ENCODE measurements around the gene LTA4H. TPM values are rescaled to one million over a fixed set of nuclear protein-coding genes. Genes with fewer than 3 reads are reported as not detected.

The LTA4H gene
- total and polyA plus RNA-seq, 4 donors: 145 to 262 (median 172) TPM

DNA sequence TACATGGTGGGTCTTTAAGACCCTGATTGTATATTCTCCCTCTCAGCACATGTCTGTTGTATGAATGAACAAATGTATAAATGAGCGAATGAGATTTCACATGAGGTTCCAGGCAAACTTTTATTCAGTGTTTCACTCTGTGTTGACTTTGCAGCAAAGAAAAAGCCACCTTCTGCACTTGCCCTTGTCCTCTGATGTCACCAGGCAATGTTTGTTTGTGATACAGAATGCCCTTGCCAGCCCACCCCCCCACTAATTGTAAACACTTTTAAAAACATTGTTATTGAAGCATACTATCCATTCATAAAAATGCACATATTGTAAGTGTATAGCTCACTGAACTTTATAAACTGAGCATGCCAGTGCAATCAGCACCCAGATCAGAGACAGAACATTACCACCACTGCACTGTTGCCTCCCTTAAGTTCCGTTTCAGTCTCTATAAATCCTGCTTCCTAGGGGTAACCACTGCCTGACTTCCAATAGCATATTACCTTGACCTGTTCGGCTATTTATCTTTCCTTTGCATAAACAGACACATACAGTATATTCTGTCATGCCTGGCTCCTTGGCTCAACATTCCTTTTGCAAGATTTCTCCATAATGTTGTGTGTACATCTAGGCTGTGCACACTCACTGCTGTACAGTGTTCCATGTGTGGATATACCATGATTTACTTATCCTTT, 11.3 kb upstream of the LTA4H start:
- 65 to 72% methylated on average over 3 of the region's 3 CpGs for WGBS, 2 donors
- peak in 1 of 3 donors; percentile 21 for DNase-seq
- Histone ChIP-seq H3K36me3 (ENCODE audit: control insufficient read depth in 4 of 4, insufficient read depth in 4 of 4, low read length in 4 of 4) (no peaks in the 10 kb centered on the region), H3K4me3 (no peak overlapping the region), H3K9ac (ENCODE audit: insufficient read depth in 1 of 2, low read length in 2 of 2) (no peak overlapping the region), H3K27me3 (ENCODE audit: control insufficient read depth in 3 of 3, insufficient read depth in 3 of 3, low read length in 2 of 3) (no peaks in the 10 kb centered on the region), H3K4me1 (ENCODE audit: control insufficient read depth in 5 of 5, insufficient read depth in 5 of 5, low read length in 5 of 5) (peaks cover 0 to 19% (median 13%) of the 10 kb centered on the region in 5 donors), H3K9me3 (ENCODE audit: control insufficient read depth in 4 of 4, insufficient read depth in 3 of 4, low read length in 3 of 4) (no peaks in the 10 kb centered on the region), H3K27ac (ENCODE audit: low read depth in 1 of 2, low read length in 1 of 2) (peak overlapping the region in 1 of 2 donors; percentile 92)
- ATAC-seq (ENCODE audit: insufficient read depth, low FRiP score): no peak
- TF ChIP-seq, protein P1, sequence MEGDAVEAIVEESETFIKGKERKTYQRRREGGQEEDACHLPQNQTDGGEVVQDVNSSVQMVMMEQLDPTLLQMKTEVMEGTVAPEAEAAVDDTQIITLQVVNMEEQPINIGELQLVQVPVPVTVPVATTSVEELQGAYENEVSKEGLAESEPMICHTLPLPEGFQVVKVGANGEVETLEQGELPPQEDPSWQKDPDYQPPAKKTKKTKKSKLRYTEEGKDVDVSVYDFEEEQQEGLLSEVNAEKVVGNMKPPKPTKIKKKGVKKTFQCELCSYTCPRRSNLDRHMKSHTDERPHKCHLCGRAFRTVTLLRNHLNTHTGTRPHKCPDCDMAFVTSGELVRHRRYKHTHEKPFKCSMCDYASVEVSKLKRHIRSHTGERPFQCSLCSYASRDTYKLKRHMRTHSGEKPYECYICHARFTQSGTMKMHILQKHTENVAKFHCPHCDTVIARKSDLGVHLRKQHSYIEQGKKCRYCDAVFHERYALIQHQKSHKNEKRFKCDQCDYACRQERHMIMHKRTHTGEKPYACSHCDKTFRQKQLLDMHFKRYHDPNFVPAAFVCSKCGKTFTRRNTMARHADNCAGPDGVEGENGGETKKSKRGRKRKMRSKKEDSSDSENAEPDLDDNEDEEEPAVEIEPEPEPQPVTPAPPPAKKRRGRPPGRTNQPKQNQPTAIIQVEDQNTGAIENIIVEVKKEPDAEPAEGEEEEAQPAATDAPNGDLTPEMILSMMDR (IDR thresholded peaks at IDR 0.05; ENCODE audit: control extremely low read depth, extremely low read depth): no peak

DNA sequence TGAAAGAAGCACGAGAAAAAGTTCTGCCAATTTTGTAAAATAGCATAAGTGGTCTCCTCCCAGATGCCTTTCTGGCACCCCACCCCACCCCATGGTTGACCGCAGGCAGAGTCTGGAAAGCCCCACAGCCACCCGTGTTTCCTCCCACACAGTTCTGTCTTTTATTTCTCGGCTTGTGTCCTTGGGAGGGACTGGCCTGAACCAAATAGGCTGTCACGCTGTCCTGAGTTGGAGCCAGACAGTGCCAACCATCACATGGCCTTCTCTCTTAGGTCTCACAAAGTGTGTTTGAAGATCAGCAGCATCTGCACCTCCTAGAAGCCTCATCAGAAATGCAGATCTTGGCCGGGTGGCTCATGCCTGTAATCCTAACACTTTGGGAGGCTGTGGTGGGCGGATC, 10.2 kb upstream of the LTA4H start:
- 68 to 70% methylated on average over 7 of the region's 7 CpGs for WGBS, 2 donors
- no peaks in the 10 kb centered on the region for H3K36me3 ChIP-seq (ENCODE audit: control insufficient read depth in 4 of 4, insufficient read depth in 4 of 4, low read length in 4 of 4)
- H3K27me3 ChIP-seq (ENCODE audit: control insufficient read depth in 3 of 3, insufficient read depth in 3 of 3, low read length in 2 of 3): no peaks in the 10 kb centered on the region
- H3K4me3 ChIP-seq: no peak overlapping the region
- no peaks in the 10 kb centered on the region for H3K9me3 ChIP-seq (ENCODE audit: control insufficient read depth in 4 of 4, insufficient read depth in 3 of 4, low read length in 3 of 4)
- no peak overlapping the region for H3K9ac ChIP-seq (ENCODE audit: insufficient read depth in 1 of 2, low read length in 2 of 2)
- peak; percentile 12 for ATAC-seq (ENCODE audit: insufficient read depth, low FRiP score)
- peak overlapping the region in 1 of 2 donors; percentile 70 for H3K27ac ChIP-seq (ENCODE audit: low read depth in 1 of 2, low read length in 1 of 2)
- TF ChIP-seq, protein P1 (IDR thresholded peaks at IDR 0.05; ENCODE audit: control extremely low read depth, extremely low read depth): no peak
- H3K4me1 ChIP-seq (ENCODE audit: control insufficient read depth in 5 of 5, insufficient read depth in 5 of 5, low read length in 5 of 5): peaks cover 0 to 19% (median 13%) of the 10 kb centered on the region in 5 donors
- DNase-seq: no peak

DNA sequence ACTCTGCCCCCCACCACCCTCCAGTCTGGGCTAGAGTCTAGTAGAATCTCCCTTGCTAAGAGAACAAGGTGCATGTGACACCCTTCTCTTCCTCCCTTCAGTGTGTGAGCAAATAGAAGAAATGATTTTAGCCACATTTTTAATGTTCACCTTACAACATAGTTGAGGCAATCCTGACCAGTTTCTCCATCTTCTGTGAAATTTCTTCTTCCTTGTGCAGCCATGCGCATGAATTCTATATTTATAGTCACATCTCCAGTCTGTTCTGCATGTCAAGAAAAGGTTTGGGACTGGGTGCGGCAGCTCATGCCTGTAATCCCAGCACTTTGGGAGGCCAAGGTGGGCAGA, 9.5 kb upstream of the LTA4H start:
- H3K4me1 ChIP-seq (ENCODE audit: control insufficient read depth in 5 of 5, insufficient read depth in 5 of 5, low read length in 5 of 5): peaks cover 0 to 19% (median 13%) of the 10 kb centered on the region in 5 donors
- no peak for DNase-seq
- WGBS, 2 donors: 41 to 75% methylated on average over 2 of the region's 2 CpGs

More for the DNA sequence above, 9.5 kb upstream of the LTA4H start:
- no peak overlapping the region for H3K4me3 ChIP-seq
- peak overlapping the region in 1 of 2 donors; percentile 14 for H3K27ac ChIP-seq (ENCODE audit: low read depth in 1 of 2, low read length in 1 of 2)
- TF ChIP-seq, protein P1 (IDR thresholded peaks at IDR 0.05; ENCODE audit: control extremely low read depth, extremely low read depth): no peak
- ATAC-seq (ENCODE audit: insufficient read depth, low FRiP score): no peak
- no peak overlapping the region for H3K9ac ChIP-seq (ENCODE audit: insufficient read depth in 1 of 2, low read length in 2 of 2)
- H3K27me3 ChIP-seq (ENCODE audit: control insufficient read depth in 3 of 3, insufficient read depth in 3 of 3, low read length in 2 of 3): no peaks in the 10 kb centered on the region
- H3K9me3 ChIP-seq (ENCODE audit: control insufficient read depth in 4 of 4, insufficient read depth in 3 of 4, low read length in 3 of 4): no peaks in the 10 kb centered on the region
- H3K36me3 ChIP-seq (ENCODE audit: control insufficient read depth in 4 of 4, insufficient read depth in 4 of 4, low read length in 4 of 4): no peaks in the 10 kb centered on the region

Data from lung (tissue), 12 donors.